GM04504 (cell line): Measurements from ENCODE around the gene SYNE2.
"Not testable (repeated sequence)": the region's sequence is repeated elsewhere in the genome, so short reads cannot be mapped to it uniquely, and the experiment has no call there.

Source experiments
- DNase-seq: peaks from one replicate; pipeline ENCODE4 v3.0.0-alpha.2; 2012; ENCODE audit warnings: low read depth

SYNE2 gene

GRCh38 chr14:64196056-64196455 is 343.3 kb downstream of the SYNE2 start:
- no peak for DNase-seq

- DNase-seq, result peak; percentile 13
Measured at GRCh38 chr14:64196814-64197411, 344.1 kb downstream of the SYNE2 start.

DNA sequence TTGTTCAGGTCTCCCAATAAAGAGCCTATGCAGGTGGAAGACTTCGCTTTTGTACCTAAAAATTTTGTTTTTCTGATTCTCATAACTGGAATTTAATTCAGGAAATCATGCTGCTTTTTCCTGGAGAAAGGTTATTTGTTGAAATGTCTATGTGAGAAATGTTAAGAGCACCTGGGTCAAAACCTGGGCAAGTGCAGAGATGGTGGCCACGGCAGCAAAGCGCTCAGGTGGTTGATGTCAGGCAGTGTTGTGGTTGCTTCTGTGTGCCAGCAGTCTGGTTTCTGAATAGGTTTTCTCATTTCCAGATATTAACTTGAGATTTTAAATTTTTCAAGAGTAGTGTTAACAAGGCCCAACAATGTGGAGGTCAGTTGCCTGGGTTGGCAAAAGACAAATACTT is 345.2 kb downstream of the SYNE2 start:
- DNase-seq, result no peak

DNA sequence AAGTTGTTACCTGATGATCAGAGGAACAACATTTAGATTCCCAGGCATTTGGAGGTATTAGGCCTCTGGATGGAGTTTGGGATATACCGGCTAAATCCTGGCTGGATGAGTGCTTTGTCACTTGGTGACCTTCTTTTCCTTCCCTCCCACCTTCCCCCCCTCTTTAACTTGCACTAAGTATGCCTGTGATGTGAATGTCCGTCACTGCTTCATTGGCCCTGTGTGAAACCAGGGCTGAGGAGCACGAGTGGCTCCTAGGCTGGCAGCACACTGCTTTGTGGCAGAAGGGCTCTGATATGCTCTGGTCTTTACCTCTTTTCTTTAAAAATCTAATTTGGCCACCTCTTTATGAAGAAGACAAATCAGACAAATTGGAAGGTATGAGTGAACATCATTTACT is 345.7 kb downstream of the SYNE2 start:
- no peak for DNase-seq

DNA sequence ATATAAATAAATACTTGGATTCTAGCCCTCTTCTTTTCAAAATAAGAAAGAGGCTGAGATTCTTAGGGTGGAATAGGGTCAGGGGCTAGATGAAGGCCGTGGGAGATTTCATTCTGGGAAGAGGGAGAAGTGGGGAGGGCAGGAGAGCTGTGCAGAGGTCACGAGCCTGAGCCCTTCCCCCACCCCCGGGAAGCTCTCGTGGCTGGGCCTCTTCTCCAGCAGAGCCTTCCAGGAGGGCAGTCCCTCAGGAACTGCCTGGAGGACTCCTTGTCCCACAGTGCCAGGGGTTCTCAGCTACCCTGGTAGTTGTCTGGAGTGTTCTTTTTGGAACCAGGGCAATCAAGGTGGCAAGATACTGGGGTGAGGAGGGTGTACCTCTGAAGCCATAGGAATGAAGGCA is 347.4 kb downstream of the SYNE2 start:
- no peak for DNase-seq

DNA sequence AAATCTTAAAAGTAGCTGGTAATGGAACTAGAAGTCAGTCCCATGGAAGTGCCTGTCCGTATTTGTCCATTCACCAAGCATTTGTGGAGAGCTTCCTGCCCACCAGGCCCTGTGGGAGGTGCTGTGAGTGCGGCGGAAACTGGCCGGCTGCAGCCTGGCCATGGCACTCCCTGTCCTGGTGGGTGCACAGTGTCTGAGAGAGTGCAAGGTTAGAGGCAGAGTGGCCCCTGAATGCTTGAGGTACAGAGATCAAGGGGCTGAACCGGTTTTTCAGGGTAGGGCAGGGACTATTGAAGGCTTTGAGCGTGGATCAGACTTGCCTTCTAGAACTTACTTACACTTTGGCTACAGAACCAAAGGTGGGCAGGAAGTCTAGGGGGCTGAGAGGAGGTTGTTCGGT is 348.5 kb downstream of the SYNE2 start:
- no peak for DNase-seq

GRCh38 chr14:64201921-64202545 is 349.2 kb downstream of the SYNE2 start:
- DNase-seq, result no peak

DNA sequence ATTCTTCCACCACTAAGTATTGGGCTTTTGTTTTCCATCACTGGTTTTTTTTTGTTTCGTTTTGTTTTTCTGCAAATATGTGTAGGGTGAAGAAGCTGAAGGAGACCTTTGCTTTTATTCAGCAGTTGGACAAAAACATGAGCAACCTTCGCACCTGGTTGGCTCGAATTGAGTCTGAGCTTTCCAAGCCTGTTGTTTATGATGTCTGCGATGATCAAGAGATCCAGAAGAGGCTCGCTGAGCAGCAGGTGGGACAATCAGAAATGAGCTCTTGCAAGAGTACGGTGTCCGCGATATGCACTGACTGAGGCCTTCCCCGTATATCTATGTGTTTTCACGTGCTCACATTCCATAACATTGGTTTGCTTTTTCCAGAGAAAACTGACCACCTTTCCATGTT is 349.9 kb downstream of the SYNE2 start:
- no peak for DNase-seq

DNA sequence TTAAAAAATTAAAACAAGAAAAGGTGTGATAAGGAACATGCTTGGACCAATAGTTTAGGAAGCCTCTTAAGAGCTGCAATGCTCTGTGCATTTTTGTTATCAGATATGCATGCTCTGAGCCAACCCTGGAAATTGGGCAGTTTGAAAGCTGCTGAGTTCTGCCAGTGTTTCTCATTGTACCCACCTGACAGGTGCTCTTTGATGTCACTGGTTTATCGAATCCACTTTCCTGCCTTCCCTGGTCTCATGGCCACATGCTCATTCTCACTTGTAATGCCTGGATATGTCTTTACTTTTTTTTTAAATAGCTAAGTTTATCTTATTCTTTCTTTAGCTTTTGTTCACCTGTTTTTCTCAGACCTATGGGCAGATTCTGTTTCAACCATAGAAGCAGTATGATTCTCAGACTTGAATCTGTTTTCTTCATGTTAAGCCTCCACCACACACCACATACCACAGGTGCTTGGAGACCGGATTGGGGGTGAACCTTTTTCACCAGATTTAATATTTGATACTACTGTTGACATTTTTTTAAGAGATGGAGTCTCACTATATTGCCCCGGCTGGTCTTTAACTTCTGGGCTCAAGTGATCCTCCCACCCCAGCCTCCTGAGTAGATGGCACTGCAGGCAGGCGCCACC is 350.7 kb downstream of the SYNE2 start:
- DNase-seq, result no peak

- no peak for DNase-seq
Measured at GRCh38 chr14:64208261-64208660, 355.5 kb downstream of the SYNE2 start.

- no peak for DNase-seq
Measured at GRCh38 chr14:64208981-64209380, 356.2 kb downstream of the SYNE2 start.

DNA sequence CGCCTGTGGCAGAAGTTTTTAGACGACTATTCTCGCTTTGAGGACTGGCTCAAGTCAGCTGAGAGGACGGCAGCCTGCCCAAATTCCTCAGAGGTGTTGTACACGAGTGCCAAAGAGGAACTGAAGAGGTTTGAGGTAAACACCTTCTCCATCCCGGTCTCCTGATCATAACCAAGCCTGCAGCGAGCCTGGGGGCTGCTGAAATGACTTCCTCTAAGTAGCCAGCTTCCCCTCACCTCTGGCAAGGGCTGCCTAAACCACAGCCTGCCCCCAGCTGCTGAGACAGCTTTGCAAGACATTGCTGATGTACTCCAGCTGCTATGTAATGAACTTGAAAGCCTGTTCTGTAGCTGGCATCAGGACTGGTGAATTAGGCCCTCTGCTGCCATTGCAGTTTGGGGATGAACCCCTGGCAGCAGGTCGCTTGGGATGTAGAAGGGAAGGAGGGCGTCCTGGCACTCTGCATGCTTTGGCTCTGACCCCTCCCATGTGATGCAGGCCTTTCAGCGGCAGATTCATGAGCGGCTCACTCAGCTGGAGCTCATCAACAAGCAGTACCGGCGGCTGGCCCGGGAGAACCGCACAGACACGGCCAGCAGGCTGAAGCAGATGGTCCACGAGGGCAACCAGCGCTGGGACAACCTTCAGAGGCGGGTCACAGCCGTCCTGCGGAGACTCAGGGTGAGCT is 356.8 kb downstream of the SYNE2 start:
- peak; percentile 13 for DNase-seq

GRCh38 chr14:64210216-64210615 is 357.4 kb downstream of the SYNE2 start:
- DNase-seq, result no peak

- not testable (repeated sequence) for DNase-seq
Measured at GRCh38 chr14:64210912-64211311, 358.1 kb downstream of the SYNE2 start.

- DNase-seq, result no peak
Measured at GRCh38 chr14:64212666-64213065, 359.9 kb downstream of the SYNE2 start.

DNA sequence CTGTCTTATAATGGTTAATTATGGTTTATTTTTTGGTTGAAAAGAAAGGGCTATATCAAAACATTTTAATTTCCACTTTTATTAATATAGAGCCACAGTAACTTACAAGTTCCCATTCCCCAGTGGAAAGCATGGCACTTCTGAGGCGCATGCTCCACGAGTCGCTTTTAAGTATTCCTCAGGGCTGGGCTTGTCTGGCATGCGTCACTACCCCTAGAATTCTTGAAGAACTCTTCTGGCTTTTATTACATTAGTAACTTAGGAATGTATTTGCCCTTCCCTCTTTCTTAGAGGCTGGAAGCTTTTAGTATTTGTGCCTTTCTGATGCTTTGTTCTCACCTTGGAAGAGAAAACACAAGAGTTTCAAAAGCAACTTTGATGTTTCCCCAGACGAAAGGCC is 360.3 kb downstream of the SYNE2 start:
- no peak for DNase-seq

- DNase-seq, result no peak
Measured at GRCh38 chr14:64213853-64214570, 361.2 kb downstream of the SYNE2 start.

DNA sequence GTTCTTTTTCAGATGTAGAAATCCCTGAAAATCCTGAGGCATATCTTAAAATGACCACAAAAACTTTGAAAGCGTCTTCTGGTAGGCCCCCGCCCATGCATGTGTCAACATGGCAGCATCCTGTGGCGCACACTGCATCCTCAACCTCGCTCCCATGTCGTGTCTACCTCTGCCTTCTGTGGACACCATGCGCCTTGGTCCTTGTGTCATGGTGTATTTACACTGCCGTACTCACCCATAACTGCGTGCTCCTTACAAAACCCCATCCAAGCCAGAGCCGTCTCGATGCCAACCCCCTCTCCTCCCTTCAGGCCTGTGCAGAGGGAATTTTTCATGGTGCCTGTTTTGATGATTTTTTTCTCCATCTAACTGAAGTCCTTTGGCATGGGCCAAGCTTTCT is 362.5 kb downstream of the SYNE2 start:
- no peak for DNase-seq

DNA sequence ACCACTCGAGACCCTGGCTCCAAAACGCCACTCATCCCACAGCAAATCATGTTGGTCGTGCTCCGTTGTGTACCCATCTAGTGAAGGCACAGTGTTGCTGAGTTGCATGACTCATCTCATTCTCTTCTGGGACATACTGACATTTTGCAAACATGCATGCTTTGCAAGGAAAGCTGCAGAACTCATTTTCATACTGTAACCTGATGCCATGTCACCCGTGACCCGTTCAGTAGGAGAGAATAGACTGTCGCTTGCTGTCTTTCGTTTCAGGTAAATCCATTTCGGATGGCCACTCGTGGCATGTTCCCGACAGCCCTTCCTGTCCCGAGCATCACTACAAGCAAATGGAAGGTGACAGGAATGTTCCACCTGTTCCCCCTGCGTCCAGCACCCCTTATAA is 363.2 kb downstream of the SYNE2 start:
- no peak for DNase-seq

- no peak for DNase-seq
Measured at GRCh38 chr14:64217308-64217707, 364.5 kb downstream of the SYNE2 start.

DNA sequence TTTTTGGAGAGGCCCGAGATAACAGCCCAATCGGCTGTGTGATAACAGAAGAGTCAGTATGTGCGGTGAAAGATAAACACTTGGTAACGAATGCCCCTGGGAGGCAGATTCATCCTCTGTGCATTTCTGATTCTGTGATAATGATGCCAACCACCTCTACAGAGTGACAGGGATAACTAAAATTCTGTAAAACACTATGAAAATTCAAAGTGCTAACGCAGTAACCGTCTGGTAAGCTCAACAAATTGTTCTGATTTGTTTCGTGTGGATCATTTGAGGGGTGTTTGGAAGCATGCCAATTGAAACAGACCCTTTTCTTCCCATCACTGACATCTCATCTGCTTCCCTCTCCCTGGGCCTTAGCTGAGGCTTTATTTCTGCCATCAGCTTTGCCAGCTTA is 365.0 kb downstream of the SYNE2 start:
- DNase-seq, result no peak
